ENCODE measurements around the gene GRM8.

DNA sequence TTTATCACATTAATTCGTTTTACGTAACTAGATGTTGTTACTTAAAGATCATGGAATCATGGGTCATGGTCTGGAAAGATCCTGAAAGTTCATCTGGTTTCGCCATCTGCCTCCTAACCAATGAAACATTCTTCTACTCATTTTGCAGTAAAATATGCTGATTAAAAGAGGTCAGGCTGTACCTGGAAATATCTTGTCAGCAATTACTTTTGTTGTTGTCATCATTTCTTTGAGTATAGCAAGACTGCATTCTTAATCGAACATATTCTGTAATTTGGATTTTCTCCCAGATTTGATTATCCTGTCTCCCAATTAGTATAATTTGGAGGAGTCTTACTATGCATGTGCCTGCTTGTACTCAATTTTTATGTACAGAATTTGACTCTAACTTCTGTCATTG, 833.7 kb downstream of the GRM8 start:
- TF ChIP-seq, protein P1, sequence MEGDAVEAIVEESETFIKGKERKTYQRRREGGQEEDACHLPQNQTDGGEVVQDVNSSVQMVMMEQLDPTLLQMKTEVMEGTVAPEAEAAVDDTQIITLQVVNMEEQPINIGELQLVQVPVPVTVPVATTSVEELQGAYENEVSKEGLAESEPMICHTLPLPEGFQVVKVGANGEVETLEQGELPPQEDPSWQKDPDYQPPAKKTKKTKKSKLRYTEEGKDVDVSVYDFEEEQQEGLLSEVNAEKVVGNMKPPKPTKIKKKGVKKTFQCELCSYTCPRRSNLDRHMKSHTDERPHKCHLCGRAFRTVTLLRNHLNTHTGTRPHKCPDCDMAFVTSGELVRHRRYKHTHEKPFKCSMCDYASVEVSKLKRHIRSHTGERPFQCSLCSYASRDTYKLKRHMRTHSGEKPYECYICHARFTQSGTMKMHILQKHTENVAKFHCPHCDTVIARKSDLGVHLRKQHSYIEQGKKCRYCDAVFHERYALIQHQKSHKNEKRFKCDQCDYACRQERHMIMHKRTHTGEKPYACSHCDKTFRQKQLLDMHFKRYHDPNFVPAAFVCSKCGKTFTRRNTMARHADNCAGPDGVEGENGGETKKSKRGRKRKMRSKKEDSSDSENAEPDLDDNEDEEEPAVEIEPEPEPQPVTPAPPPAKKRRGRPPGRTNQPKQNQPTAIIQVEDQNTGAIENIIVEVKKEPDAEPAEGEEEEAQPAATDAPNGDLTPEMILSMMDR (conservative IDR thresholded peaks at IDR 0.05; ENCODE audit: low read depth, low read length), result no peak
- no peak for TF ChIP-seq EZH2 (IDR thresholded peaks at IDR 0.05; ENCODE audit: low read length, unreplicated experiment)

All from PC-3 (cell line).